Measurements from ENCODE around the gene RSBN1L.
A peak's percentile ranks its signal among the peaks of the same experiment; 100 is the strongest.
"Not testable (repeated sequence)": the region's sequence is repeated elsewhere in the genome, so short reads cannot be mapped to it uniquely, and the experiment has no call there.

RSBN1L gene

GRCh38 chr7:77696057-77696642, at the start of gene RSBN1L:
TSS of gene RSBN1L (plus strand) at chr7:77696459. CDS start at chr7:77696470, 11 bp downstream.
- peak; percentile 95 for DNase-seq

GRCh38 chr7:77648742-77649338, 47.4 kb upstream of the RSBN1L start:
- DNase-seq: no peak

GRCh38 chr7:77649716-77650349, 46.4 kb upstream of the RSBN1L start:
- DNase-seq: no peak

GRCh38 chr7:77651575-77652162, 44.6 kb upstream of the RSBN1L start:
- no peak for DNase-seq

DNA sequence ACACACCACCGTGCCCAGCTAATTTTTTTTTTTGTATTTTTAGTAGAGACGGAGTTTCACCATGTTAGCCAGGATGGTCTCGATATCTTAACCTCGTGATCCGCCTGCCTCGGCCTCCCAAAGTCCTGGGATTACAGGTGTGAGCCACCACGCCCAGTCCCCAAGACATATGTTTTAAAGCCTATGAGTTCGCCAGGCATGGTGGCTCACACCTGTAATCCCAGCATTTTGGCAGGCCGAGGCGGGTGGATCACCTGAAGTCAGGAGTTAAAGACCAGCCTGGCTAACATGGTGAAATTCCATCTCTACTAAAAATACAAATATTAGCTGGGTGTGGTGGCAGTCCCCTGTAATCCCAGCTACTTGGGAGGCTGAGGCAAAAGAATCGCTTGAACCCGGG, 43.4 kb upstream of the RSBN1L start:
- DNase-seq: not testable (repeated sequence)

GRCh38 chr7:77653572-77653971, 42.7 kb upstream of the RSBN1L start:
- DNase-seq: no peak

- no peak for DNase-seq
These were observed 40.9 kb upstream of the RSBN1L start for GRCh38 chr7:77655356-77655755.

DNA sequence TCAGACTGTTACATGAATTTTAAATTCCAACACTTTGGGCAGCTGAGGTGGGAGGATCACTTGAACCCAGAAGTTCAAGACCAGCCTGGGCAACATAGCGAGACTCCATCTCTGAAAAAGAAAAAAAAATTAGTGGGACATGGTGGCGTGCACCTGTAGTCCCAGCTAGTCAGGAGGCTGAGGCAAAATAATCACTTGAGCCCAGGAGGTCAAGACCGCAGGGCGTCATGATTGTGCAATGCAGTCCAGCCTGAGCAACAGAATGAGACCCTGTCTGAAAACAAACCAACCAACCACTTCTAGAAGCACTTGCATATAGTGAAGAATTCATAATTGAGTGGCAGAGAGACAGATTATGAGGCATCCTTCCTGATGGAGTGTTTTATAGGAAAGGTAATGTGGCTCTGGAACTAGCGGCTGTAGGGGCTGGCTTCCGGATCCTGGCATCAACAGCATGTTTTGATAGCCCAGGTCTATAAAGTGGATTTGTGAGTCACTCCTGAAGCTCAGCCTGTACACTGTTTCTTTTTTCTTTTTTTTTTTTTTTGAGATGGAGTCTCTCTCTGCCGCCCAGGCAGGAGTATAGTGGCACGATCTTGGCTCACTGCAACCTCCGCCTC, 40.3 kb upstream of the RSBN1L start:
- no peak for DNase-seq

GRCh38 chr7:77657427-77658224, 38.6 kb upstream of the RSBN1L start:
- peak; percentile 17 for DNase-seq

DNA sequence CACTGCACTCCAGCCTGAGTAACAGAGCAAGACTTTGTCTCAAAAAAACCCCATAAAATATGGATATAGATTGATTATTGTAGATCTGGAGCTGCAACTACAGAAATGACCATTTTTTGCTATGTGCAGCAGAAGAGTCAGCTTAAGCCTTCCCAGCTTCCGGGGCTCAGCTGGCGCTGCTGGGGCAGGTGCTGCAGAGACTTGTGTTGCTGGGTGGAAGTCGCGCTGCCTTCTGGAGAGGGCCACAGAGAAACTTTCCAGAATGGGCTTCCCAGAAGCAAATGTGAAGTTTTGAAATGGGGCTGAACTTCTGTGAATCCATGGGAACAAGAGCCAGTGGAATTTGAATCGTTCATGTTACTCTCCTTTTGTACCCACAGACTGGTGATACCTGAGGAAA, 37.3 kb upstream of the RSBN1L start:
- DNase-seq: no peak

DNA sequence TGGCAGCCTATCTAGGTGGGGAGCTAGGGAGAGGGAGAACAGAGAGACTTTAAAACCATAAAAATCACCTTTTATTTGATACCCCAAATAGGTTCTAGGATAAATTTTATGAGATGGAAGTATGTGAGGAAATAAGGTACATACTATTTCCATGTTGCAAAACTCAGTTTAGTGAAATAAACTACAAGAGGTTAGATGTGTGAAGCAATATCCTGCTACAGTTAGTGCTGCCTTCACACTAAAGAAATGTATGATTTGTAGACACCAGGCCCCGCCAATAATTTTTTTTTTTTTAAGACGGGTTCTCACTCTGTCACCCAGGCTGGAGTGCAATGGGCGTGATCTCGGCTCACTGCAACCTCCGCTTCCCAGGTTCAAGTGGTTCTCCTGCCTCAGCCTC, 34.4 kb upstream of the RSBN1L start:
- DNase-seq: no peak

DNA sequence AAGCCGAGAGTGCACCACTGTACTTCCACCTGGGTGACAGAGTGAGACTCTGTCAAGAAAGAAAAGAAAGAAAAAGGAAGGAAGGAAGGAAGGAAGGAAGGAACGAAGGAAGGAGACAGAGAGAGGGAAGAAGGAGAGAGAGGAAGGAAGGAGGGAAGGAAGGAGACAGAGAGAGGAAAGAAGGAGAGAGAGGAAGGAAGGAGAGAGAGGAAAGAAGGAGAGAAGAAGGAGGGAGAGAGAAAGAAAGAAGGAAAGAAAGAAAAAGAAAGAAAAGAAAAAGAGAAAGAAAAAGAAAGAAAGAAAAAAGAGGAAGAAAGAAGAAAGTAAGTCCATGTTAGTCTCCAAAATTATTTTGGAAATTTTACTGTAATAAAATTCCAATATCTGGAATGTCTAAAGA, 33.4 kb upstream of the RSBN1L start:
- no peak for DNase-seq

DNA sequence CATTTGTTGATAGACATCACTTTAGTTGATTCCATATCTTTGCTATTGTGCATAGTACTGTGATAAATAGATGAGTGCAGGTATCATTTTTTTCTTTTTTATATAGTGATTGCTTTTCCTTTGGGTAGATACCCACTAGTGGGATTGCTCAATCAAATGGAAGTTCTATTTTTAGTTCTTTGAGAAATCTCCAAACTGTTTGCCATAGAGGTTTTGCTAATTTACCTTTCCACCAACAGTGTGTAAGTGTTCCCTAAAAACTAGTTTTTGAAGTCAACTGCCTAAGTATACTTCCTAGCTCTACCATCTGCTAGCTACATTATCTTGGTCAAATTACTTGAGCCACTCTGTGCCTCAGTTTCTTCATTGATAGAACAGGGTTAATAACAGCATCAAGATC, 31.5 kb upstream of the RSBN1L start:
- no peak for DNase-seq

- no peak for DNase-seq
These were observed 31.1 kb upstream of the RSBN1L start for GRCh38 chr7:77665161-77665560.

- DNase-seq: no peak
These were observed 28.7 kb upstream of the RSBN1L start for GRCh38 chr7:77667459-77668086.

DNA sequence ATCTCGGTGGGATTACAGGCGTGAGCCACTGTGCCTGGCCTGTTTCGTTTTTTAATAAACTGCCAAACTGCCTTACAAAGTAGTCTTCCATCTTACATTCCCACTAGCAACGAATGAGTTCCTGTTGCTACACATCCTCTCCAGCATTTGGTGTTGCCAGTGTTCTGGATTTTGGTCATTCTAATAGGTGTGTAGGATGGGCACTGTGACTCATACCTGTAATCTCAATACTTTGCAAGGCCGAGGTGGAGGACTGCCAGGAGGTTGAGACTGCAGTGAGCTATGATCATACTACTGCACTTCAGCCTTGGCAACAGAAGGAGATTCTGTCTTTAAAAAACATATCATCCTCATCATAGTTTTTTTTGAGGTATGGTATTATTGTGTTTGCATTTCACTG, 21.4 kb upstream of the RSBN1L start:
- no peak for DNase-seq

DNA sequence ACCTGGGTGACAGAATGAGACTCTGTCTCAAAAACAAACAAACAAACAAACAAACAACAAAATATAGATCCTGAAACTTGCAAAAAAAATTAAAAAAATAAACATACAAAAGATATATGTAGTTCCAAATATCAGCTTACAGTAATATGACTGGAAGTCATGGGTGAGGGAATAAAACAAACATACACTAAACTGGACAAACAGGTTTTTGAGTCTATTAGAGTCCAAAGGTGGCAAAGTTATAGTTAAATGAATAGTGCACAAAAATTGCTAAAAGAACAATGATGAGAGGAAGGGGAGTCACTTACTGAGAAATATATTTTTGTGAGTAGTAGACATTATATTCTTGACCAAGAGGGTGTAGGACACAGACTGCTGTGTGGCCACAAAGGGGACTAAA, 16.7 kb upstream of the RSBN1L start:
- peak; percentile 49 for DNase-seq

DNA sequence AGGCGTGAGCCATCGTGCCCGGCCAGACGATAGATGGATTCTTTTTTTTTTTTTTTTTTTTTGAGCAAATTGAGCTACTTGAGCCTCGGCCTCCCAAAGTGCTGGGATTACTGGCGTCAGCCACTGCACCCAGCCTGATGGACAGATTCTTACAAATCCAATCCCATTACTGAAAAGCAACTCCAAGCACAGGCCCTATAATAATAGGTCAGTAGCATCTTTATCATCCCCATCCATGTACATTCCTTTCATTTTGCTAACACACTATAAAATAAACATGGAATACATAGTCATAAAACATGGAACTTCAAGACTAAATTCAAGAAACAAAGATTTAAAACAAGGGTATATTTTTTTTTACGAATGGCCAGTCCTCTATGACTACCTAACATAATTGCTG, 16.0 kb upstream of the RSBN1L start:
- no peak for DNase-seq

DNA sequence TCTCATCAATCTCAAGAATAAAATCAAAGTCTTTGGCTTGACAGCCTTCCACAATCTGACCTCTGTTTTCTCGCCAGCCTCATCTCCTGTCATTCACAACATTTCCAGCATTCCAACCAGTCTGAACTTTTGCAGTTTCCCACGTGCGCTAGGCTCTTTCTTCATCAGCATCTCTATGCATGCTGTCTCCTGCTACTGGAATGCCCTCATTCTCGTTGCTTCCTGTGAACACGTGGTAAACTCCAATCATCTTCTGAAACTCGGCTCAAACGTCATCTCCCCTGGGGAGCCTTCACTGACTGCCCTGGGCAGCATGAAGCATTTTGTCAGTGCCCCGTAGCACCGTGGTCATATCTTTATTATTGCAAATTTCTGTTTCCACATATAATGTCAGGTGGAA, 12.2 kb upstream of the RSBN1L start:
- no peak for DNase-seq

GRCh38 chr7:77685233-77685632, 11.0 kb upstream of the RSBN1L start:
- DNase-seq: peak; percentile 94

DNA sequence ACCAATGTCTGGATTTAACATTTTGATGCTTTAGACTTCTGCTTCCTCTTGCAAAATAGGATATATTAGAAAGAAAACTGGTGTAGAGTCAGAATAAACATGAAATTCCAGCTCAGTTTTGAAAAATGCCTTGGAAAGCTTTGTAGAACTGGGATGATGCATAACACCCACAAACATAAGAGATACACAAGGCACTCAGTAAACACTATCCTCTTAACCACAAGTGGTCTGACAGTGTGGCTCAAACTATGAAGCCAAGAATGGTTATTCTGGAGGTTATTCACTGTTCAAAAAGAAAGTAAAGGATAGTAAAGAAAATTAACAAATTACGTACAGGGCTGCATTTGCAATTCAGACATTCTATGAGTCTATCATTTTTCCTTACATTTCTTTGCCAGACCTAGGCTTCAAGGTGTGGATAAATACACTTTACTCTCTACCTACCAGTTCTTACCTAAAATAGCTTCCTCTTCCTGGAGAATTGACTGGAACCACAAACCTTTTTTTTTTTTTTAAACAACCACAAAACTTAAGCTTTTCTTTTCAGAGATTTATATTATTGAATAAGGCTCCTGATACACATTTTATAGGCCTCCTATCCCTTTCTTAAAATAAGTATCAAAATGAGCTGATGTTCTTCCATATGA, 9.0 kb upstream of the RSBN1L start:
- no peak for DNase-seq

DNA sequence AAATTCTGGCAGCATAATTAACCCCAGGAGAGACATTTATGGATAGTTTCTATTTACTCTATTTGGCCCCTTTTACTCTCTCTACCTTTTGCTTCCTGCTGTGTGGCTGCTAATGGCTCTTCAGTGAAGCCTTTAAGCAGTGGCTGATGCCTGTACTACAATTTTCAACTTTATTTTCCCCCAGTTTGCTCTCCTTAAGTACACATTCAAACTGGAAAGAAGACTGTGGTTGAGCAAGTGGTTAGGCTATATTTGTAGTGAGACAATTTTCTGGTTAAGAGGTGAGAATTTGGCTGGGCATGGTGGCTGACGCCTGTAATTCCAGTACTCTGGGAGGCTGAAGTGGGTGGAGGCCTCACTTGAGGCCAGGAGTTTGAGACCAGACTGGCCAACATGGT, 8.5 kb upstream of the RSBN1L start:
- DNase-seq: peak; percentile 55

Measured in DMS79 (cell line).